IMR-90 (cell line): ENCODE results near the gene ZNF513. TPM values are rescaled to one million over a fixed set of nuclear protein-coding genes. Genes with fewer than 3 reads are reported as not detected.
"Not testable (repeated sequence)": the region's sequence is repeated elsewhere in the genome, so short reads cannot be mapped to it uniquely, and the experiment has no call there.

ENCODE experiments used
- ATAC-seq: fragments of 200-7000 bp; cut with Tn5 transposase; 2 replicates; pipeline ENCODE4 v1.9.1; 2020; ENCODE audit warnings: low read depth, mild to moderate bottlenecking, moderate library complexity
- BruUV-seq: library from RNA; stranded (reverse); fragments of 400-500 nt; replicated peaks from 2 replicates; lab custom pipeline; 2021; lab: Mats Ljungman, UMichigan
- CTCF ChIA-PET: fragments of 300-600 bp; formaldehyde crosslinking; extraction: SDS; loops from one replicate; lab custom pipeline; 2021; ENCODE audit warnings: antibody characterized with exemption; lab: Yijun Ruan, JAX
- POLR2A ChIA-PET: fragments of 300-600 bp; sonication (Branson Sonifier 250); formaldehyde crosslinking; loops from one replicate; lab custom pipeline; 2022; ENCODE audit warnings: antibody characterized with exemption; ENCODE audit not compliant: unreplicated experiment; lab: Charles Lee
- DNase-seq: peaks from one replicate; pipeline ENCODE4 v3.0.0; 2013
- H2AFZ ChIP-seq: replicated peaks from 2 replicates; pipeline ENCODE3; 2013; ENCODE audit warnings: low read length, mild to moderate bottlenecking; ENCODE audit not compliant: poor library complexity
- H2AK5ac ChIP-seq: 2 replicates; pipeline ENCODE4 v1.6.1; 2013; ENCODE audit warnings: low read depth, low read length, inconsistent platforms
- H2AK9ac ChIP-seq: replicated peaks from 2 replicates; pipeline ENCODE3; 2013; ENCODE audit warnings: mild to moderate bottlenecking, low read depth, low read length, moderate library complexity; ENCODE audit not compliant: poor library complexity
- H2BK120ac ChIP-seq: 2 replicates; pipeline ENCODE4 v1.6.1; 2013; ENCODE audit warnings: low read depth, low read length, inconsistent platforms
- H2BK15ac ChIP-seq: 3 replicates; pipeline ENCODE4 v1.6.1; 2013; ENCODE audit warnings: low read depth, low read length, inconsistent platforms
- H2BK20ac ChIP-seq: 2 replicates; pipeline ENCODE4 v1.6.1; 2013; ENCODE audit warnings: low read depth, mild to moderate bottlenecking, inconsistent platforms, low read length, moderate library complexity
- H2BK5ac ChIP-seq: 2 replicates; pipeline ENCODE4 v1.6.1; 2013; ENCODE audit warnings: mild to moderate bottlenecking, low read depth, low read length, inconsistent platforms; ENCODE audit not compliant: poor library complexity, severe bottlenecking
- H3K14ac ChIP-seq: replicated peaks from 2 replicates; pipeline ENCODE4 v1.6.1; 2013; ENCODE audit warnings: low read depth, low read length, inconsistent platforms
- H3K18ac ChIP-seq: 2 replicates; pipeline ENCODE4 v1.6.1; 2013; ENCODE audit warnings: low read depth, low read length, control low read depth
- H3K23ac ChIP-seq: 2 replicates; pipeline ENCODE4 v1.6.1; 2013; ENCODE audit warnings: low read depth, low read length, inconsistent platforms
- H3K27ac ChIP-seq: 2 replicates; pipeline ENCODE4 v1.5.1; 2013; ENCODE audit warnings: mild to moderate bottlenecking, control low read depth, low read length; ENCODE audit not compliant: insufficient read depth
- H3K27me3 ChIP-seq: 2 replicates; pipeline ENCODE4 v1.6.1; 2013; ENCODE audit warnings: low read length; ENCODE audit not compliant: control insufficient read depth, insufficient read depth
- H3K36me3 ChIP-seq: 2 replicates; pipeline ENCODE4 v1.6.1; 2013; ENCODE audit warnings: low read length, mixed read lengths; ENCODE audit not compliant: control insufficient read depth, insufficient read depth
- H3K4ac ChIP-seq: 2 replicates; pipeline ENCODE4 v1.6.1; 2013; ENCODE audit warnings: low read depth, low read length, inconsistent platforms
- H3K4me1 ChIP-seq: 2 replicates; pipeline ENCODE4 v1.6.1; 2013; ENCODE audit warnings: low read length, mixed read lengths; ENCODE audit not compliant: control insufficient read depth, insufficient read depth
- H3K4me2 ChIP-seq: 2 replicates; pipeline ENCODE4 v1.6.1; 2013; ENCODE audit warnings: low read depth, mild to moderate bottlenecking, control low read depth, low read length, moderate library complexity
- H3K4me3 ChIP-seq: 2 replicates; pipeline ENCODE4 v1.5.1; 2013; ENCODE audit warnings: low read depth, mild to moderate bottlenecking, control low read depth, low read length, moderate library complexity; ENCODE audit not compliant: insufficient read depth
- H3K56ac ChIP-seq: 2 replicates; pipeline ENCODE4 v1.6.1; 2013; ENCODE audit warnings: low read length, inconsistent platforms; ENCODE audit not compliant: insufficient read depth; ENCODE audit errors: extremely low read depth
- H3K79me1 ChIP-seq, 2 experiments: 2 replicates each; pipeline ENCODE4 v1.6.1; 2013; ENCODE audit warnings: low read length in 2 of 2, inconsistent platforms in 1 of 2, low read depth in 1 of 2
- H3K9ac ChIP-seq: 2 replicates; pipeline ENCODE4 v1.6.1; 2013; ENCODE audit warnings: low read depth, low read length, control low read depth
- H3K9me1 ChIP-seq: 2 replicates; pipeline ENCODE4 v1.6.1; 2013; ENCODE audit warnings: low read length, inconsistent platforms; ENCODE audit not compliant: insufficient read depth
- H3K9me3 ChIP-seq: 2 replicates; pipeline ENCODE4 v1.6.1; 2013; ENCODE audit warnings: low read length; ENCODE audit not compliant: control insufficient read depth, insufficient read depth
- H4K20me1 ChIP-seq: 2 replicates; pipeline ENCODE4 v1.6.1; 2013; ENCODE audit warnings: low read length, inconsistent platforms; ENCODE audit not compliant: insufficient read depth
- H4K5ac ChIP-seq: 2 replicates; pipeline ENCODE4 v1.6.1; 2013; ENCODE audit warnings: mild to moderate bottlenecking, low read depth, low read length, control low read depth
- H4K8ac ChIP-seq, 2 experiments: 2 replicates each; pipeline ENCODE4 v1.6.1; 2013; ENCODE audit warnings: low read depth in 2 of 2, low read length in 2 of 2, control low read depth in 1 of 2, inconsistent platforms in 1 of 2
- H4K91ac ChIP-seq: 2 replicates; pipeline ENCODE4 v1.6.1; 2013; ENCODE audit warnings: low read depth, low read length, inconsistent platforms; ENCODE audit not compliant: insufficient read depth
- WGBS, 2 experiments: methylation state at CpG; one replicate each; pipeline versions ENCODE4 v1.1.5 to v1.1.7; 2013; ENCODE audit warnings: missing lambda C conversion rate in 2 of 2; ENCODE audit not compliant: insufficient read length in 1 of 2; ENCODE audit errors: extremely low coverage in 2 of 2; 5-methylcytosine and 5-hydroxymethylcytosine counted together
- dilution Hi-C: fragments of 300-500 bp; cut with HindIII; formaldehyde crosslinking; loops from one replicate; pipeline ENCODE4 v1.14.3; 2018; ENCODE audit warnings: low sequenced_read_pairs; ENCODE audit not compliant: unreplicated experiment
- in situ Hi-C: fragments of 300-500 bp; cut with MboI; formaldehyde crosslinking; loops from 3 replicates; pipeline ENCODE4 v1.14.3; 2019; ENCODE audit warnings: low sequenced_read_pairs, inconsistent platforms, mixed read lengths
- intact Hi-C: fragments of 100-400 bp; cut with micrococcal nuclease; formaldehyde crosslinking; loops from 2 replicates; pipeline ENCODE4 v1.10.0; 2022
- polyA plus RNA-seq, 3 experiments: library from polyadenylated mRNA; depleted of rRNA; stranded (reverse); fragments of >200 nt; gene quantifications; 2 replicates each; pipeline ENCODE4 v1.2.3, GENCODE V29; 2012; ENCODE audit warnings: low replicate concordance in 1 of 3
- total RNA-seq: library from RNA; depleted of rRNA; stranded (reverse); fragments of >200 nt; gene quantifications from 2 replicates; pipeline ENCODE4 v1.2.3, GENCODE V29; 2012

ZNF513 gene
- total and polyA plus RNA-seq, 2 of the 4 experiments (the other 2 are of a cell fraction), result 3.4 to 23.7 TPM

DNA sequence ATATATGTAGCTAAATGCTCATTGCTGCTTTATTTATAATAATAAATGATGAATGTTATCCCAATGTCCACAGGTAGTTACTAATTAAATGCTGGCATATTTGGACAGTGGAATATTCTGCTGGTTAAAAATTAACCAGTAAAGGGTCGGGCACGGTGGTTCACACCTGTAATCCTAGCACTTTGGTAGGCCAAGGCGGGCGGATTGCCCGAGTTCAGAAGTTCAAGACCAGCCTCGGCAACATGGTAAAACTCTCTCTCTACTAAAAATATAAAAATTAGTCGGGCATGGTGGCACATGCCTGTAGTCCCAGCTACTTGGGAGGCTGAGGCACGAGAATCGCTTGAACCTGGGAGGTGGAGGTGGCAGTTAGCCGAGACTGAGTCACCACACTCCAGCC is 44.5 kb upstream of the ZNF513 start:
- H2AK5ac ChIP-seq, H3K18ac ChIP-seq, H3K4me1 ChIP-seq, CTCF ChIA-PET, H2BK5ac ChIP-seq, H2AFZ ChIP-seq, H3K36me3 ChIP-seq, dilution Hi-C loops, H3K27ac ChIP-seq, H3K9me3 ChIP-seq, H3K56ac ChIP-seq, in situ Hi-C loops, H3K9ac ChIP-seq, BruUV-seq, intact Hi-C loops, H3K9me1 ChIP-seq, H4K8ac ChIP-seq, H4K91ac ChIP-seq, H3K4me2 ChIP-seq, DNase-seq, H4K5ac ChIP-seq, ATAC-seq, H2BK15ac ChIP-seq, H3K4me3 ChIP-seq, H2AK9ac ChIP-seq, H3K4ac ChIP-seq, H3K27me3 ChIP-seq, POLR2A ChIA-PET, H2BK120ac ChIP-seq, H3K14ac ChIP-seq, H3K23ac ChIP-seq, H2BK20ac ChIP-seq: not testable (repeated sequence)
- peaks cover 10% of the 10 kb centered on the region for H4K20me1 ChIP-seq
- peaks cover 0 to 10% of the 10 kb centered on the region in 2 experiments; a peak in 2 of 4 replicates for H3K79me1 ChIP-seq
- 88% methylated on average over 4 of the region's 10 CpGs; no CpG with 5 or more reads in 1 of the 2 experiments for WGBS, 2 experiments
